PFSK-1 (cell line): Measurements from ENCODE around the gene UXS1.

Source experiments
- FOXP2 ChIP-seq: optimal IDR thresholded peaks from 2 replicates; pipeline ENCODE3; 2011; ENCODE audit warnings: borderline replicate concordance, control low read depth, inconsistent platforms; ENCODE audit not compliant: insufficient read depth; ENCODE audit errors: extremely low read length, extremely low read depth
- POLR2AphosphoS5 ChIP-seq: IDR thresholded peaks from 2 replicates; pipeline ENCODE4 v1.6.1; 2012; ENCODE audit warnings: low read depth, mild to moderate bottlenecking, control low read depth, low read length, moderate library complexity
- SIN3A ChIP-seq: IDR thresholded peaks from 2 replicates; pipeline ENCODE4 v1.6.1; 2012; ENCODE audit warnings: mild to moderate bottlenecking, low read length, moderate library complexity, borderline replicate concordance; ENCODE audit not compliant: insufficient read depth
- TAF1 ChIP-seq: IDR thresholded peaks from 2 replicates; pipeline ENCODE4 v1.6.1; 2012; ENCODE audit warnings: low read length, control low read depth, borderline replicate concordance; ENCODE audit not compliant: insufficient read depth
- TF ChIP-seq, protein P1 (sequence below), 2 experiments: IDR thresholded peaks; 2 replicates each; pipeline versions ENCODE4 v1.6.1 to v1.8.0; 2011 to 2012; ENCODE audit warnings: low read depth in 2 of 2, low read length in 2 of 2, control low read depth in 1 of 2, inconsistent platforms in 1 of 2, mild to moderate bottlenecking in 1 of 2, moderate library complexity in 1 of 2; ENCODE audit not compliant: insufficient read depth in 1 of 2

UXS1 gene

DNA sequence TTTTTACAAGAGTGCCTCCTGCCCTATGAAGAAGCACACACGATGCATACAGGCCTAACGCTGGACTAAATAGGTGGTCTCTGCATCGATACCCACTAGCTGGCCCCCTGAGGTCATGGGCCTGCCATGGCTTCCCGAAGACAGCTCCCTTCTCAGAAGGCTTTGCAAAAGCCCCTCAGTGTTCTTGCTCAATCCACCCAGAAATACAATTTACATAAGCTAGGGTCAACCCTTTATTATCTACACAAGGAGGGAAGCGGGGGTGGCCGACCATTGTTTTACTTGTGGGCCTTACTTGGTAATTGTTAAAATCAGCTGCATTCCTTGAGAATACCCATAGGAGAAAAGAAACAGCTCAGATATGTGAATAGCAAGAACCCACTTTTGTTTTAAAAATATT, 28.5 kb downstream of the UXS1 start:
- TF ChIP-seq, protein P1, sequence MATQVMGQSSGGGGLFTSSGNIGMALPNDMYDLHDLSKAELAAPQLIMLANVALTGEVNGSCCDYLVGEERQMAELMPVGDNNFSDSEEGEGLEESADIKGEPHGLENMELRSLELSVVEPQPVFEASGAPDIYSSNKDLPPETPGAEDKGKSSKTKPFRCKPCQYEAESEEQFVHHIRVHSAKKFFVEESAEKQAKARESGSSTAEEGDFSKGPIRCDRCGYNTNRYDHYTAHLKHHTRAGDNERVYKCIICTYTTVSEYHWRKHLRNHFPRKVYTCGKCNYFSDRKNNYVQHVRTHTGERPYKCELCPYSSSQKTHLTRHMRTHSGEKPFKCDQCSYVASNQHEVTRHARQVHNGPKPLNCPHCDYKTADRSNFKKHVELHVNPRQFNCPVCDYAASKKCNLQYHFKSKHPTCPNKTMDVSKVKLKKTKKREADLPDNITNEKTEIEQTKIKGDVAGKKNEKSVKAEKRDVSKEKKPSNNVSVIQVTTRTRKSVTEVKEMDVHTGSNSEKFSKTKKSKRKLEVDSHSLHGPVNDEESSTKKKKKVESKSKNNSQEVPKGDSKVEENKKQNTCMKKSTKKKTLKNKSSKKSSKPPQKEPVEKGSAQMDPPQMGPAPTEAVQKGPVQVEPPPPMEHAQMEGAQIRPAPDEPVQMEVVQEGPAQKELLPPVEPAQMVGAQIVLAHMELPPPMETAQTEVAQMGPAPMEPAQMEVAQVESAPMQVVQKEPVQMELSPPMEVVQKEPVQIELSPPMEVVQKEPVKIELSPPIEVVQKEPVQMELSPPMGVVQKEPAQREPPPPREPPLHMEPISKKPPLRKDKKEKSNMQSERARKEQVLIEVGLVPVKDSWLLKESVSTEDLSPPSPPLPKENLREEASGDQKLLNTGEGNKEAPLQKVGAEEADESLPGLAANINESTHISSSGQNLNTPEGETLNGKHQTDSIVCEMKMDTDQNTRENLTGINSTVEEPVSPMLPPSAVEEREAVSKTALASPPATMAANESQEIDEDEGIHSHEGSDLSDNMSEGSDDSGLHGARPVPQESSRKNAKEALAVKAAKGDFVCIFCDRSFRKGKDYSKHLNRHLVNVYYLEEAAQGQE (IDR thresholded peaks at IDR 0.05; ENCODE audit: insufficient read depth in 1 of 2, low read depth in 2 of 2, low read length in 2 of 2) = no peak
- TF ChIP-seq POLR2AphosphoS5 (no peak), FOXP2 (no peak)

DNA sequence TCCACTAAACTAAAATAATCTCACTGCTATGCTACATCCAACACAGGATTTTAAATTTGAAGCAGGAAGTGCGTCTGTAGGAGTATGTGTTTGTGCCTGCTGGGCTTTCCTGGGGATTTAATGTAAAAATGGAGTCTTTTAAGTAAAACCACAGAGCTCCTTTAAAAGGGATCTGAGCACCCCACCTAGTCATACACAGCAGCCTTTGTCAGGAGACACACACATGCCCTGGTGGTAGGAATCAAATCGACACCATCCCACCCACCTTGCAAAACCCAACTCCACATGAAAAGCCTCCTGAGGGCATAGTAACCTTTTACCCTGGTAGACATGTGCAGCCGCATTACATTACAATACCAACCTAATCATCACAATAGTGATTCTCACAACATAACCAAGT, 29.1 kb downstream of the UXS1 start:
- TF ChIP-seq POLR2AphosphoS5 (no peak), TAF1 (no peak), FOXP2 (no peak), SIN3A (no peak)
- TF ChIP-seq, protein P1 (IDR thresholded peaks at IDR 0.05; ENCODE audit: insufficient read depth in 1 of 2, low read depth in 2 of 2, low read length in 2 of 2) = no peak

DNA sequence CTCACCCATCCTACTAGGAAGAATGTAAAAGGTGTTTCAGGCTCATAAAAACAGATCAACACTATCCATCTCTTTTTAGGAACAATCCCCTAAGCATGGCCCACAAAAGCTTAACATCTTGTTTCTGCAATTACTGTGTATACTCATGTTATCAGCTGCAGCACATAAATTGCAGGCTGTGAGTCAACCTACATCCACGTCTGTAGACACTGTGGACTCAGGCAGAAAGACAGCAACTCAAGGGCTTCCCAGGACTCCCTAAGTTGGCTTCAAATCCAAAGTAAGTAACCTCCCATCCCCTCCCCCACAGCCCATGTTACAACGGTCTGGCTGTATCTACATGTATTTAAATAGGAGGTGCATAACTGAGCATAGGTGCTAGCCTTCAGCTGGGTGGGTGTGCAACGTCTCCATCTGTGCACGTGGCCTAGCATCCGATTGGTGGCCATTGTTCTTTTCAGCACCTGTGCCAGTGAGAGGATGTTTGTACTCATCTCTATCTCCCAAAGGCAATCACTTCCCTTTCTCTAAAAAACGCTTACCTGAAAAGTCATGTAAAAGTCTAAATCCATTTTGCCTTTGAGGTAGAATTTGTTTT, 30.1 kb downstream of the UXS1 start:
- TF ChIP-seq, protein P1 (IDR thresholded peaks at IDR 0.05; ENCODE audit: insufficient read depth in 1 of 2, low read depth in 2 of 2, low read length in 2 of 2) = no peak
- TF ChIP-seq POLR2AphosphoS5 (no peak), FOXP2 (no peak), TAF1 (no peak), SIN3A (no peak)

DNA sequence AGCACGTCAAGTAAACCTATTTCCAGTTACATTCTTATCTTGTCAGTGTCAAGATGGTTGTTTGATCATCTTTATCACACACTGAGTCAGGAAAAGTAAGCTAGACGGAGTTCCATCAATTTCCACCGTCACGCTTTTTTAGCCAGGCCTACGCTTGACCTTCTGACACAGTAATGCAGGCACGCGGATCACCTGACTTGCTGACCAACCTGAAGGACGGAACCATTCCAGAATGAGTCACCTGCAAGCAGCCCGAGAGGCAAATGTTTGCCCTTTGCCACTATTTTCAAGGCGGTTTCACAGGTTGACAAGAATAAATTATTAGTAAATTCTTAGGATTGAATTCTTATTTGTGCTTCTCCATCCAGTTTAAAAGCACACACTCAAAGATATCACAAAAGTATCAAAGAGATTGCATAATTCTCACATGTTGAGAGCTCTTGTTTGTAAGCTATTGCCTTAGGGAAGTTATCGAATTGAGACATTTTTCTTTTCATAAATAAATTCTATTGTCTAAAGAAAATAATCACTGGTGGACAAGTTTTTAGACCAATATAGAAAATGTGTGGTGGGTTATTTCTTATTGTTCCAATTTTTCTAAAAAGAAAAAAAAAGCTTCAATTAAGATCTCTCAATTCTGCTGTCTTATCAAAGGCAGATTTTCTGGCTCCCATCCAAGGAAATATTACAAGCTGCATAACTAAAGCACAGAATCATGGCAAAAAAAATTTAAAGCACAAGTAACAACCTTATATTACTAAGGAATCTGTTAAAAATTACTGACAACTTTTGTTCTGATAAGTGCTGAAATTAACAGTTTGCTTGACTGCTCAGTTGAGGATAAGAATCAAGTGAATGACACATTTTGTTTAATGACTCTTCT, 31.9 kb downstream of the UXS1 start:
- no peak for TF ChIP-seq TAF1
- TF ChIP-seq, protein P1 (IDR thresholded peaks at IDR 0.05; ENCODE audit: insufficient read depth in 1 of 2, low read depth in 2 of 2, low read length in 2 of 2) = no peak
